Testis (tissue), 2 donors: ENCODE data around the gene CRLF1.

ENCODE experiments used
- CTCF ChIP-seq, 3 experiments: fragments of 450-650 bp in 2 of 3; fragments of 200-600 bp in 1 of 3; sonication (generic) in 1 of 3; IDR thresholded peaks; one replicate each; pipeline ENCODE4 v1.5.1; 2016 to 2019; ENCODE audit warnings: antibody characterized with exemption in 3 of 3, mild to moderate bottlenecking in 2 of 3, moderate library complexity in 1 of 3
- POLR2A ChIP-seq: fragments of 450-650 bp; IDR thresholded peaks from one replicate; pipeline ENCODE4 v1.6.1; 2017; ENCODE audit warnings: antibody characterized with exemption, mild to moderate bottlenecking, moderate library complexity

GRCh38 chr19:18649371-18650020, 42.9 kb upstream of the CRLF1 start:
- TF ChIP-seq CTCF (IDR thresholded peaks at IDR 0.05) (no peak), POLR2A (no peak)
